RWPE2 (cell line): ENCODE measurements around the gene SRC.

ENCODE experiments used
- ATAC-seq: fragments of 200-7000 bp; cut with Tn5 transposase; 3 replicates; pipeline ENCODE4 v1.9.1; 2021; ENCODE audit warnings: low read depth
- DNase-seq: peaks from one replicate; pipeline ENCODE4 v3.0.0-alpha.2; 2020; ENCODE audit warnings: low spot score
- H3K27ac ChIP-seq: fragments of 450-650 bp; 2 replicates; pipeline ENCODE4 v1.5.1; 2017; ENCODE audit warnings: mild to moderate bottlenecking; ENCODE audit not compliant: poor library complexity, severe bottlenecking
- H3K27me3 ChIP-seq: fragments of 250-450 bp; sonication (Bioruptor Pico); 2 replicates; pipeline ENCODE4 v1.5.1; 2021; ENCODE audit warnings: mild to moderate bottlenecking, moderate library complexity; ENCODE audit not compliant: insufficient read depth, poor library complexity, severe bottlenecking
- H3K36me3 ChIP-seq: fragments of 250-450 bp; sonication (Bioruptor Pico); 2 replicates; pipeline ENCODE4 v1.5.1; 2020; ENCODE audit warnings: low read depth, mild to moderate bottlenecking, moderate library complexity
- H3K4me1 ChIP-seq: fragments of 250-450 bp; sonication (Bioruptor Pico); 2 replicates; pipeline ENCODE4 v1.5.1; 2021; ENCODE audit warnings: mild to moderate bottlenecking, moderate library complexity; ENCODE audit not compliant: insufficient read depth, poor library complexity, severe bottlenecking
- H3K4me3 ChIP-seq: fragments of 250-450 bp; sonication (Bioruptor Pico); 2 replicates; pipeline ENCODE4 v1.5.1; 2021; ENCODE audit warnings: mild to moderate bottlenecking, moderate library complexity; ENCODE audit not compliant: severe bottlenecking
- H3K9me3 ChIP-seq: fragments of 250-450 bp; sonication (Bioruptor Pico); 2 replicates; pipeline ENCODE4 v1.5.1; 2021; ENCODE audit warnings: mild to moderate bottlenecking, moderate library complexity; ENCODE audit not compliant: severe bottlenecking
- TF ChIP-seq, protein P1 (sequence below): fragments of 450-650 bp; IDR thresholded peaks from one replicate; pipeline ENCODE4 v1.5.1; 2017; ENCODE audit warnings: mild to moderate bottlenecking, moderate library complexity; ENCODE audit not compliant: poor library complexity, severe bottlenecking

SRC gene

DNA sequence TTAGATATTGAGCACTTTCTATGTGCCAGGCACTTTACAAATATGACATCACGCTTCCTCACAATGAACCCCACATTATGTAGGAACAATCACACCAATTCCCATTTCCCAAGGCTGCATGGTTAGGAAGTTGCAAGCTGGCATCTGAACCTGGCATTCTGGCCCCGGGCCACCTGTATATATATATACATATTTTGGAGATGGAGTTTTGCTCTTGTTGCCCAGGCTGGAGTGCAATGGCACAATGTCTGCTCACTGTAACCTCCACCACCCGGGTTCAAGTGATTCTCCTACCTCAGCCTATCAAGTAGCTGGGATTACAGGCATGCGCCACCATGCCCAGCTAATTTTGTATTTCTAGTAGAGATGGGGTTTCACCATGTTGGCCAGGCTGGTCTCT, 30.4 kb downstream of the SRC start:
- peaks cover 25% of the 10 kb centered on the region for H3K4me1 ChIP-seq
- TF ChIP-seq, protein P1, sequence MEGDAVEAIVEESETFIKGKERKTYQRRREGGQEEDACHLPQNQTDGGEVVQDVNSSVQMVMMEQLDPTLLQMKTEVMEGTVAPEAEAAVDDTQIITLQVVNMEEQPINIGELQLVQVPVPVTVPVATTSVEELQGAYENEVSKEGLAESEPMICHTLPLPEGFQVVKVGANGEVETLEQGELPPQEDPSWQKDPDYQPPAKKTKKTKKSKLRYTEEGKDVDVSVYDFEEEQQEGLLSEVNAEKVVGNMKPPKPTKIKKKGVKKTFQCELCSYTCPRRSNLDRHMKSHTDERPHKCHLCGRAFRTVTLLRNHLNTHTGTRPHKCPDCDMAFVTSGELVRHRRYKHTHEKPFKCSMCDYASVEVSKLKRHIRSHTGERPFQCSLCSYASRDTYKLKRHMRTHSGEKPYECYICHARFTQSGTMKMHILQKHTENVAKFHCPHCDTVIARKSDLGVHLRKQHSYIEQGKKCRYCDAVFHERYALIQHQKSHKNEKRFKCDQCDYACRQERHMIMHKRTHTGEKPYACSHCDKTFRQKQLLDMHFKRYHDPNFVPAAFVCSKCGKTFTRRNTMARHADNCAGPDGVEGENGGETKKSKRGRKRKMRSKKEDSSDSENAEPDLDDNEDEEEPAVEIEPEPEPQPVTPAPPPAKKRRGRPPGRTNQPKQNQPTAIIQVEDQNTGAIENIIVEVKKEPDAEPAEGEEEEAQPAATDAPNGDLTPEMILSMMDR: no peak
- peak overlapping the region; percentile 73 for H3K27ac ChIP-seq
- no peaks in the 10 kb centered on the region for H3K27me3 ChIP-seq
- peaks cover 80% of the 10 kb centered on the region for H3K36me3 ChIP-seq
- no peaks in the 10 kb centered on the region for H3K9me3 ChIP-seq
- ATAC-seq (no peak), DNase-seq (peak; percentile 57)
- no peak overlapping the region for H3K4me3 ChIP-seq

GRCh38 chr20:37376791-37377190, 30.9 kb downstream of the SRC start:
- Histone ChIP-seq H3K36me3 (peaks cover 80% of the 10 kb centered on the region), H3K9me3 (no peaks in the 10 kb centered on the region), H3K27me3 (no peaks in the 10 kb centered on the region), H3K4me1 (peaks cover 23% of the 10 kb centered on the region), H3K27ac (peak overlapping the region; percentile 73), H3K4me3 (no peak overlapping the region)
- ATAC-seq (no peak), DNase-seq (peak; percentile 76)
- TF ChIP-seq, protein P1: no peak

DNA sequence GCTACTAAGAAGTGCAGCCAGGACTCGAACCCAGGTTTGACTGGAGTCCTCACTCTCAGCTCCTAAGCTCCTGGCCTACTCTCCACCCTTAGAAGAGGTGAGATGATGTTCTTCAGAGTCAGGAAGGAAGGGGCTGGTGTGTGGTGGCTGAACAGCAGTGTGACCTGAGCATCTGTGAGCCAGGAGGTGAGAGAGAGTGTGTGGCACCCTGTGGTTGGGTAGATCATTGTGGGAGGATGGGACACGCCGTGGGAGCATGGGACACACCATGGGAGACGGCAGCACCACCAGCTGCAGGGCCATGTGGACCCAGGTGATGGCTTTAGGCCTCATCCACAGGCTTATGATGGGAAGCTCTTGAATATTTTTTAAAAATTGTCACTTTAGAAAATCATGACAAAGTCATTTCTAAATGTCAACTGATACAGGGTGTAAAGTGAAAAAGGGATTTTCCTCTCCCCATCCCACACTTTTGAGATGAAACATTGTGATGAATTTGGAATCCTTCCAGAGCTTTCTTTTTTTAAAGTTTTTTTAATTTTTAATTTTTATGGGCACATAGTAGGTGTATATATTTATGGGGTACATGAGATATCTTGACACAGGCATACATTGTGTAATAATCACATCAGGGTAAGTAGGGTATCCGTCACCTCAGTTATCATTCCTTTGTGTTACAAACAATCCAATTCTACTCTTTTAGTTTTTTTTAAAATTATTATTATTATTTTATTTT, 31.6 kb downstream of the SRC start:
- TF ChIP-seq, protein P1: no peak
- no peak overlapping the region for H3K4me3 ChIP-seq
- peak; percentile 67 for DNase-seq
- peaks cover 80% of the 10 kb centered on the region for H3K36me3 ChIP-seq
- no peaks in the 10 kb centered on the region for H3K27me3 ChIP-seq
- no peak for ATAC-seq
- no peaks in the 10 kb centered on the region for H3K9me3 ChIP-seq
- peaks cover 23% of the 10 kb centered on the region for H3K4me1 ChIP-seq
- peak overlapping the region; percentile 73 for H3K27ac ChIP-seq

GRCh38 chr20:37378420-37378784, 32.5 kb downstream of the SRC start:
- TF ChIP-seq, protein P1: no peak
- Histone ChIP-seq H3K27ac (peak overlapping the region; percentile 73), H3K4me1 (peaks cover 28% of the 10 kb centered on the region), H3K9me3 (no peaks in the 10 kb centered on the region), H3K27me3 (no peaks in the 10 kb centered on the region), H3K36me3 (peaks cover 80% of the 10 kb centered on the region), H3K4me3 (no peak overlapping the region)
- ATAC-seq: no peak
- DNase-seq: no peak
